ENCODE data around the gene SCRN1.
"Not testable (repeated sequence)": the region's sequence is repeated elsewhere in the genome, so short reads cannot be mapped to it uniquely, and the experiment has no call there.

Gene SCRN1

GRCh38 chr7:29972315-29972669, 17.3 kb downstream of the SCRN1 start:
- no peak overlapping the region for H3K9ac ChIP-seq (ENCODE audit: low read length in 5 of 5)
- H3K36me3 ChIP-seq (ENCODE audit: control insufficient read depth in 5 of 5, insufficient read depth in 5 of 5, low read length in 5 of 5) = peaks cover 0 to 3% (median 2%) of the 10 kb centered on the region in 5 donors
- no peak overlapping the region for H3K4me3 ChIP-seq (ENCODE audit: low read depth in 1 of 5, low read length in 5 of 5)
- no peaks in the 10 kb centered on the region for H3K9me3 ChIP-seq (ENCODE audit: control insufficient read depth in 5 of 5, low read length in 5 of 5)
- H3K27ac ChIP-seq (ENCODE audit: low read depth, low read length) = no peak overlapping the region
- H3K4me1 ChIP-seq (ENCODE audit: control insufficient read depth in 5 of 5, insufficient read depth in 5 of 5, low read length in 5 of 5) = peaks cover 0 to 32% (median 16%) of the 10 kb centered on the region in 5 donors
- no peaks in the 10 kb centered on the region for H3K27me3 ChIP-seq (ENCODE audit: control insufficient read depth in 5 of 5, insufficient read depth in 4 of 5, low read length in 5 of 5)

DNA sequence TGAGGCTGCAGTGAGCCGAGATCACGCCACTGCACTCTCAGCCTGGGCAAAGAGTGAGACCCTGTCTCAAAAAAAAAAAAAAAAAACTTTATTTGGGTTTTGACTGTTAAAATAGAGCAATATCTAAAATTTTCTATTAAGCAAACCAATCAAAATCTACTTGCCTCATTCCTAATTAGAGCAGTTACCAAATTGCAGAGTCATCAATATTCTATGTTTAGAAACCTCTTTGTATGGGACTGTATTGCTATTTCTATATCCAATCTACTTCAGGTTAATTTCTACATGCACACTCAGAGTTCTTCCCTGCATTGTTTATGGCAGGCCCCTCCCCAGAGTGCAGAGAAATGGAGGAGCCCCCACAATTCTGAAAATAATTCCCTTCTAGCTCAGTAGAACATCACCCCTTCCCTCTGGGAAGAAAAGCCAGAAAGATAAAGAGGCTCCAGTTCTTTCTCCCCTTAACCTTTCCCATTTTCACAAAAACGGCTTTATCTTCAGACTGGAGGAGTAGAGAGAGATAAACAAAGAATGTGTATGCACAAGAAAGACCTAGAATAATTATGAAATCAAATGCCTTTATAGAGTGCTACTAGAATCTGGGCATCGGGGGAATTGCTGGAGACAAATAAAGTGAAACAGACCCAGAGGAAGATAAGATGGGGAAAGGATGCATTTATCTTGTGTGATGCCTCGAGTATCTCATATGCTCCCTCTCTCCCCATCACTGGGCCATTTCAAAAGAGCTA, 17.9 kb downstream of the SCRN1 start:
- no peak overlapping the region for H3K27ac ChIP-seq (ENCODE audit: low read depth, low read length)
- no peak overlapping the region for H3K4me3 ChIP-seq (ENCODE audit: low read depth in 1 of 5, low read length in 5 of 5)
- H3K36me3 ChIP-seq (ENCODE audit: control insufficient read depth in 5 of 5, insufficient read depth in 5 of 5, low read length in 5 of 5) = peaks cover 0 to 3% (median 2%) of the 10 kb centered on the region in 5 donors
- H3K9ac ChIP-seq (ENCODE audit: low read length in 5 of 5) = no peak overlapping the region
- H3K4me1 ChIP-seq (ENCODE audit: control insufficient read depth in 5 of 5, insufficient read depth in 5 of 5, low read length in 5 of 5) = peaks cover 0 to 29% (median 14%) of the 10 kb centered on the region in 5 donors
- no peaks in the 10 kb centered on the region for H3K27me3 ChIP-seq (ENCODE audit: control insufficient read depth in 5 of 5, insufficient read depth in 4 of 5, low read length in 5 of 5)
- H3K9me3 ChIP-seq (ENCODE audit: control insufficient read depth in 5 of 5, low read length in 5 of 5) = no peaks in the 10 kb centered on the region

DNA sequence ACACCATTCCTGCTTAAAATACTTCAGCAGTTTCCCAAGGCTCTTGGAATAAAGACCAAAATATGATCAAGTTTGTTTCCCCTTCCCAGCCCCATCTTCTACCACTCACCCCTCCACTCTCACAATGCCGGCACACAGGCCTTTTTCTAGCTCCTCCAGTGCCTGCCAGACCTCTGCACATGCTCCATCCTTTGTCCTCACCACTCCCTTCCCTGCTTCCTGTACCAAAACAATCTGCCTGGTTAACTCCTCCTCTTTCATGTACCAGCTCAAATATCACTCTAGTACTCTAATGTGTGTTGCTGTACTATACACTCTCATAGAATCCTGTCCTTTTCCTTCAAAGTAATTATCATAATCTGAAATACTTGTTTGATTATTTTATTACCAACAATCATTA, 19.4 kb downstream of the SCRN1 start:
- H3K27me3 ChIP-seq (ENCODE audit: control insufficient read depth in 5 of 5, insufficient read depth in 4 of 5, low read length in 5 of 5) = no peaks in the 10 kb centered on the region
- no peak overlapping the region for H3K4me3 ChIP-seq (ENCODE audit: low read depth in 1 of 5, low read length in 5 of 5)
- no peak overlapping the region for H3K9ac ChIP-seq (ENCODE audit: low read length in 5 of 5)
- no peaks in the 10 kb centered on the region for H3K9me3 ChIP-seq (ENCODE audit: control insufficient read depth in 5 of 5, low read length in 5 of 5)
- H3K27ac ChIP-seq (ENCODE audit: low read depth, low read length) = no peak overlapping the region
- H3K36me3 ChIP-seq (ENCODE audit: control insufficient read depth in 5 of 5, insufficient read depth in 5 of 5, low read length in 5 of 5) = peaks cover 0 to 9% (median 5%) of the 10 kb centered on the region in 5 donors
- peaks cover 0 to 19% (median 0%) of the 10 kb centered on the region in 5 donors for H3K4me1 ChIP-seq (ENCODE audit: control insufficient read depth in 5 of 5, insufficient read depth in 5 of 5, low read length in 5 of 5)

DNA sequence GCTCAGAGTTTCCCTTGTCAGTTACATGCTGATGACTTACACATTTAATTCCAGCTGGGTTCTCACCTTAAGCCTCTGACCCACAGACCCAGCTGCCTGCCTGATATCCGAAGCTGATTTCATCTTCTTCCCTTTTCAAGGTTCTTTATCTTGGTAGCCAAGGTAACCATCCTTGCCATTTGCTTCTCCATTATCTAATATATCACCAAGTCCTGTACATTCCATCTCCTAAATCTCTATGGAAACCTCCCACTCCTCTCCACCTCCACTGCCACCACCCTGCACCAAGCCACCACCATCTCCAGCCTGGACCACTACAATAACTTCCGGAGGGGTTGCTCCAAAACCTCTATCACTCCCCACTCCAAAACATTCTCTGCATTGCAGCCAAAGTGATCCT, 19.9 kb downstream of the SCRN1 start:
- Histone ChIP-seq H3K36me3 (ENCODE audit: control insufficient read depth in 5 of 5, insufficient read depth in 5 of 5, low read length in 5 of 5) (peaks cover 0 to 10% (median 5%) of the 10 kb centered on the region in 5 donors), H3K4me3 (ENCODE audit: low read depth in 1 of 5, low read length in 5 of 5) (no peak overlapping the region), H3K9me3 (ENCODE audit: control insufficient read depth in 5 of 5, low read length in 5 of 5) (no peaks in the 10 kb centered on the region), H3K9ac (ENCODE audit: low read length in 5 of 5) (no peak overlapping the region), H3K27me3 (ENCODE audit: control insufficient read depth in 5 of 5, insufficient read depth in 4 of 5, low read length in 5 of 5) (no peaks in the 10 kb centered on the region), H3K27ac (ENCODE audit: low read depth, low read length) (no peak overlapping the region), H3K4me1 (ENCODE audit: control insufficient read depth in 5 of 5, insufficient read depth in 5 of 5, low read length in 5 of 5) (peaks cover 0 to 19% (median 0%) of the 10 kb centered on the region in 5 donors)

- Histone ChIP-seq H3K27me3 (ENCODE audit: control insufficient read depth in 5 of 5, insufficient read depth in 4 of 5, low read length in 5 of 5) (no peaks in the 10 kb centered on the region), H3K4me1 (ENCODE audit: control insufficient read depth in 5 of 5, insufficient read depth in 5 of 5, low read length in 5 of 5) (peaks cover 0 to 19% (median 0%) of the 10 kb centered on the region in 5 donors), H3K4me3 (ENCODE audit: low read depth in 1 of 5, low read length in 5 of 5) (no peak overlapping the region), H3K9me3 (ENCODE audit: control insufficient read depth in 5 of 5, low read length in 5 of 5) (no peaks in the 10 kb centered on the region), H3K36me3 (ENCODE audit: control insufficient read depth in 5 of 5, insufficient read depth in 5 of 5, low read length in 5 of 5) (peaks cover 0 to 10% (median 5%) of the 10 kb centered on the region in 5 donors), H3K9ac (ENCODE audit: low read length in 5 of 5) (no peak overlapping the region), H3K27ac (ENCODE audit: low read depth, low read length) (no peak overlapping the region)
These were observed 20.8 kb downstream of the SCRN1 start for GRCh38 chr7:29968683-29969395.

DNA sequence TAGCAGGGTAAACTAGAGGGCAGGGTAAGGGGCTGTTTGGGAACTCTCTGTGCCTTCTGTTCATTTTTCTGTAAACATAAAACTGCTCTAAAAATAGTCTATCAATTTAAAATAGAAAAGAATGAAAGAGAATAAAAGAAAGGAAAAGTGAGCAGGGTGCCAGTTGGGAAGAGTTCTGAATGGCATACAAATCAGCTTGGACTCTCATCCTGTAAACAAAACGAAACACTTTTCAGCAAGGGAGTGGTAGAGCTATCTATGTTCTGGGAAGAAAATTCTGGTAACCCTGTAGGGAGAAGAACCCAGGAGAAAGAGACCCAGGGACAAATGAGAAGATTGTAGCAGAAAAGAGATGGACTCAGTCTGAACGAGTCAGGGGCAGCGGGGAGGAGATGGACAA, 24.6 kb downstream of the SCRN1 start:
- Histone ChIP-seq H3K4me1 (ENCODE audit: control insufficient read depth in 5 of 5, insufficient read depth in 5 of 5, low read length in 5 of 5) (peaks cover 0 to 6% (median 0%) of the 10 kb centered on the region in 5 donors), H3K9ac (ENCODE audit: low read length in 5 of 5) (no peak overlapping the region), H3K27ac (ENCODE audit: low read depth, low read length) (no peak overlapping the region), H3K36me3 (ENCODE audit: control insufficient read depth in 5 of 5, insufficient read depth in 5 of 5, low read length in 5 of 5) (peaks cover 0 to 10% (median 5%) of the 10 kb centered on the region in 5 donors), H3K9me3 (ENCODE audit: control insufficient read depth in 5 of 5, low read length in 5 of 5) (no peaks in the 10 kb centered on the region), H3K4me3 (ENCODE audit: low read depth in 1 of 5, low read length in 5 of 5) (no peak overlapping the region), H3K27me3 (ENCODE audit: control insufficient read depth in 5 of 5, insufficient read depth in 4 of 5, low read length in 5 of 5) (no peaks in the 10 kb centered on the region)

DNA sequence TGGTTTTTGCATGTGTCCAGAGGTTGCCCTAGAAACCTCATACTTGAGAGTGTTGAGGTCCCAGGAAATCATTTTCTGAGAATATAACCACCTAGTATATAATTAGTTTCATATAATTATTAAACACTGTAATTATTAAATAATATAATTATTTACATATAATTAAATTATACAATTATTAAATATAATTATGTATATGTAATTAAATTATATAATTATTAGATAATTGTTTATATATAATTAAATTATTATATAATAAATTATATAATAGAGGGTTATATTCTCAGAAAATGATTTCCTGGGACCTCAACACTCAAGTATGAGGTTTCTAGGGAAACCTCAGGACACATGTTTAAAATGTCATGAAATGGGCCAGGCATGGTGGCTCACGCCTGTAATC, 27.6 kb downstream of the SCRN1 start:
- Histone ChIP-seq H3K36me3 (ENCODE audit: control insufficient read depth in 5 of 5, insufficient read depth in 5 of 5, low read length in 5 of 5) (peaks cover 0 to 10% (median 2%) of the 10 kb centered on the region in 5 donors), H3K27ac (ENCODE audit: low read depth, low read length) (no peak overlapping the region), H3K4me1 (ENCODE audit: control insufficient read depth in 5 of 5, insufficient read depth in 5 of 5, low read length in 5 of 5) (no peaks in the 10 kb centered on the region), H3K4me3 (ENCODE audit: low read depth in 1 of 5, low read length in 5 of 5) (no peak overlapping the region), H3K27me3 (ENCODE audit: control insufficient read depth in 5 of 5, insufficient read depth in 4 of 5, low read length in 5 of 5) (no peaks in the 10 kb centered on the region), H3K9me3 (ENCODE audit: control insufficient read depth in 5 of 5, low read length in 5 of 5) (no peaks in the 10 kb centered on the region), H3K9ac (ENCODE audit: low read length in 5 of 5) (no peak overlapping the region)

- not testable (repeated sequence) for H3K9me3 ChIP-seq (ENCODE audit: control insufficient read depth in 5 of 5, low read length in 5 of 5); H3K27ac ChIP-seq (ENCODE audit: low read depth, low read length); H3K4me1 ChIP-seq (ENCODE audit: control insufficient read depth in 5 of 5, insufficient read depth in 5 of 5, low read length in 5 of 5); H3K9ac ChIP-seq (ENCODE audit: low read length in 5 of 5); H3K36me3 ChIP-seq (ENCODE audit: control insufficient read depth in 5 of 5, insufficient read depth in 5 of 5, low read length in 5 of 5); H3K27me3 ChIP-seq (ENCODE audit: control insufficient read depth in 5 of 5, insufficient read depth in 4 of 5, low read length in 5 of 5); H3K4me3 ChIP-seq (ENCODE audit: low read depth in 1 of 5, low read length in 5 of 5)
These were observed 28.0 kb downstream of the SCRN1 start for GRCh38 chr7:29961611-29962010.

DNA sequence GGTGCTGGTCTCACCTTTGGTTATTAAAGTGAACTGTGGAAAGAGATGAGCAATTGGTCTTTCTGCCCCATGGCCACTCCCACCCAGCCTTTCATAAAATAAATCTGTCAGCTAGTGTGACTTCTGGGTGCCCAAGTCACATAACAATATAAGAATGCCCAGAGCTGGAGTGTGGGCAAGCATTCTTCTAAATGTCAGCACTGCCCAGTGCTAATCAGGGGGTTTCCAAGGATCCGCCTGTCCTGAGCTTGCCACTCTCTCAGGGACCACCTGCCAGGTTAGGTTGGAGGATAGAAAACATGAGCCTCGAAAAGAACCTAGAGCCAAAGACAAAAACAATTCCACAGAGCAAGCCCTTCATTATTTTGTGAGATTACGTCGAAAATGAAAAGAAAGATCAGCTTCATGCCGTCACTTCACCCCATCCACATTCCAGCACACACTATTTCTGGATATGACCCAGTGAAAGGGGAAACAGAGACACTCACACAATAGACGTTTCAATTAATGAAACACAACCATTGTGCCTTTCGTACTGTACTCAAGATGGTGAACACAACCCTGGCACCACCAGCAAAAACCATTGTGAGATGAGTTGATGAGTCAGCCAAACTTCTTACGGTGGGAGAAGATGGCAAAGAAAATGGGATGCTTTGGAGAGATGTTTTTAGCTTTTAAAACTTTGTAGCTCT, 30.8 kb downstream of the SCRN1 start:
- Histone ChIP-seq H3K36me3 (ENCODE audit: control insufficient read depth in 5 of 5, insufficient read depth in 5 of 5, low read length in 5 of 5) (peaks cover 0 to 3% (median 0%) of the 10 kb centered on the region in 5 donors), H3K9me3 (ENCODE audit: control insufficient read depth in 5 of 5, low read length in 5 of 5) (no peaks in the 10 kb centered on the region), H3K4me3 (ENCODE audit: low read depth in 1 of 5, low read length in 5 of 5) (no peak overlapping the region), H3K4me1 (ENCODE audit: control insufficient read depth in 5 of 5, insufficient read depth in 5 of 5, low read length in 5 of 5) (peaks cover 0 to 7% (median 0%) of the 10 kb centered on the region in 5 donors), H3K27ac (ENCODE audit: low read depth, low read length) (no peak overlapping the region), H3K27me3 (ENCODE audit: control insufficient read depth in 5 of 5, insufficient read depth in 4 of 5, low read length in 5 of 5) (no peaks in the 10 kb centered on the region), H3K9ac (ENCODE audit: low read length in 5 of 5) (no peak overlapping the region)
